Right renal pelvis (tissue), 4 donors: Measurements from ENCODE around the gene INHA. TPM values are rescaled to one million over a fixed set of nuclear protein-coding genes. Genes with fewer than 3 reads are reported as not detected.
A peak's percentile ranks its signal among the peaks of the same experiment; 100 is the strongest.

Source experiments
- DNase-seq, 4 donors: peaks; one replicate each; pipeline ENCODE4 v3.0.0-alpha.2; 2013; ENCODE audit warnings: low read depth in 4 of 4, low spot score in 3 of 4, missing footprints in 1 of 4
- polyA plus RNA-seq, 4 donors: library from polyadenylated mRNA; unstranded; fragments of 120-200 nt; gene quantifications; one replicate each; pipeline ENCODE4 v1.2.1, GENCODE V29; 2013; ENCODE audit not compliant: insufficient read length in 4 of 4

Gene INHA
- polyA plus RNA-seq, 4 donors: 0.51 to 2.0 (median 1.6) TPM

- DNase-seq: no peak
Measured at GRCh38 chr2:219539926-219540678, 32.0 kb upstream of the INHA start.

- no peak for DNase-seq
Measured at GRCh38 chr2:219540784-219541504, 31.2 kb upstream of the INHA start.

GRCh38 chr2:219541611-219542180 is 30.4 kb upstream of the INHA start:
- DNase-seq: peak in 2 of 4 donors; percentile 72 to 85

- no peak for DNase-seq
Measured at GRCh38 chr2:219542931-219543595, 29.0 kb upstream of the INHA start.

GRCh38 chr2:219543596-219544358 is 28.3 kb upstream of the INHA start, which contains the start of the genes CHPF and TMEM198:
TSS of gene CHPF (minus strand) at chr2:219543809. CDS start at chr2:219543538, 271 bp downstream.
TSS of gene TMEM198 (plus strand) at chr2:219544028. CDS start at chr2:219544728, 700 bp downstream.
- DNase-seq: peak; percentile 94 to 98 (median 97)

- no peak for DNase-seq
Measured at GRCh38 chr2:219544567-219544966, 27.5 kb upstream of the INHA start.

- no peak for DNase-seq
Measured at GRCh38 chr2:219545295-219545942, 26.7 kb upstream of the INHA start.

GRCh38 chr2:219545943-219546352 is 26.2 kb upstream of the INHA start:
- no peak for DNase-seq

- DNase-seq: no peak
Measured at GRCh38 chr2:219547621-219548020, 24.5 kb upstream of the INHA start.

- DNase-seq: no peak
Measured at GRCh38 chr2:219548990-219549389, 23.1 kb upstream of the INHA start.

- no peak for DNase-seq
Measured at GRCh38 chr2:219549619-219550018, 22.5 kb upstream of the INHA start.

GRCh38 chr2:219551441-219552381 is 20.4 kb upstream of the INHA start:
- no peak for DNase-seq

GRCh38 chr2:219552382-219553167 is 19.5 kb upstream of the INHA start:
- DNase-seq: peak in 3 of 4 donors; percentile 77 to 88 (median 81)

- no peak for DNase-seq
Measured at GRCh38 chr2:219553168-219553417, 19.0 kb upstream of the INHA start.

- DNase-seq: no peak
Measured at GRCh38 chr2:219553463-219553963, 18.6 kb upstream of the INHA start.

- no peak for DNase-seq
Measured at GRCh38 chr2:219554350-219554749, 17.8 kb upstream of the INHA start.

GRCh38 chr2:219555956-219556355 is 16.2 kb upstream of the INHA start:
- no peak for DNase-seq

- DNase-seq: no peak
Measured at GRCh38 chr2:219556413-219556812, 15.7 kb upstream of the INHA start.
